Spleen (tissue), 7 donors: ENCODE data around the gene KIAA1217.

Experiments
- CTCF ChIP-seq, 11 experiments: fragments of 200-600 bp in 7 of 11; fragments of 450-650 bp in 4 of 11; sonication (generic) in 4 of 11; IDR thresholded peaks in 8 of 11; conservative IDR thresholded peaks in 3 of 11; 1 replicate in 7 of 11; 2 replicates in 4 of 11; pipeline versions ENCODE4 v1.4.0 to v1.8.0; 2016 to 2021; ENCODE audit warnings: antibody characterized with exemption in 11 of 11, inconsistent platforms in 4 of 11, mild to moderate bottlenecking in 1 of 11
- POLR2A ChIP-seq, 3 donors: fragments of 450-650 bp; IDR thresholded peaks; one replicate each; pipeline ENCODE4 v1.5.1; 2017; ENCODE audit warnings: antibody characterized with exemption in 3 of 3, mild to moderate bottlenecking in 1 of 3
- POLR2AphosphoS5 ChIP-seq, 3 donors: sonication (generic); formaldehyde crosslinking; IDR thresholded peaks; one replicate each; pipeline ENCODE4 v1.5.1; 2017; ENCODE audit warnings: antibody characterized with exemption in 3 of 3
- donor health status: DM: no; HTN: no; CAD: no; lungs with moderate emphysema.
- donor health status: DM: no; HTN: no; CAD: no.
- donor health status: DM: no; HTN: no; CAD: no.

GRCh38 chr10:24206334-24206733 lies 2.6 kb upstream of the KIAA1217 start:
- no peak for TF ChIP-seq POLR2AphosphoS5 (IDR thresholded peaks at IDR 0.05)
- no peak for TF ChIP-seq CTCF (IDR thresholded peaks at IDR 0.05 in 8 of 11, conservative IDR thresholded peaks at IDR 0.05 in 3 of 11)
- TF ChIP-seq POLR2A (IDR thresholded peaks at IDR 0.05), result no peak
